ENCODE data around the gene DCX. TPM values are rescaled to one million over a fixed set of nuclear protein-coding genes. Genes with fewer than 3 reads are reported as not detected.

The DCX gene
- total and polyA plus RNA-seq, 2 of the 4 experiments (the other 2 are of a cell fraction): not detected

- no peaks in the 10 kb centered on the region for H3K4me1 ChIP-seq (ENCODE audit: control insufficient read depth, insufficient read depth, low read length)
- no peaks in the 10 kb centered on the region for H3K9me1 ChIP-seq (ENCODE audit: insufficient read depth, low read length)
- no peak overlapping the region for H2AK9ac ChIP-seq (replicated peaks; ENCODE audit: low read depth, low read length, poor library complexity)
- no peaks in the 10 kb centered on the region for H3K36me3 ChIP-seq (ENCODE audit: control insufficient read depth, insufficient read depth, low read length)
- no peak overlapping the region for H3K14ac ChIP-seq (replicated peaks; ENCODE audit: low read depth, low read length)
- H3K9ac ChIP-seq (ENCODE audit: low read depth, low read length): no peak overlapping the region
- H2BK15ac ChIP-seq (ENCODE audit: low read depth, low read length): no peak overlapping the region
- no peak overlapping the region for H2AK5ac ChIP-seq (ENCODE audit: low read depth, low read length)
- H4K91ac ChIP-seq (ENCODE audit: insufficient read depth, low read depth, low read length): no peak overlapping the region
- H4K8ac ChIP-seq (ENCODE audit: low read depth in 2 of 2, low read length in 2 of 2): no peak overlapping the region
- no peak overlapping the region for H2BK20ac ChIP-seq (ENCODE audit: low read depth, low read length)
- no peak overlapping the region for H2BK120ac ChIP-seq (ENCODE audit: low read depth, low read length)
- intact Hi-C loops (cut with micrococcal nuclease) (no loop called here), in situ Hi-C loops (cut with MboI; ENCODE audit: low sequenced_read_pairs) (no loop called here), dilution Hi-C loops (cut with HindIII; ENCODE audit: low sequenced_read_pairs, unreplicated experiment) (no loop called here)
- no peaks in the 10 kb centered on the region for H3K27me3 ChIP-seq (ENCODE audit: control insufficient read depth, insufficient read depth, low read length)
- no peak overlapping the region for H3K56ac ChIP-seq (ENCODE audit: extremely low read depth, insufficient read depth, low read length)
- no peak overlapping the region for H3K4me2 ChIP-seq (ENCODE audit: low read depth, low read length)
- H3K4me3 ChIP-seq (ENCODE audit: insufficient read depth, low read depth, low read length): no peak overlapping the region
- no peaks in the 10 kb centered on the region for H3K9me3 ChIP-seq (ENCODE audit: control insufficient read depth, insufficient read depth, low read length)
- ATAC-seq (ENCODE audit: low read depth): no peak
- no peak overlapping the region for H3K23ac ChIP-seq (ENCODE audit: low read depth, low read length)
- ChIA-PET CTCF (no interaction called here), POLR2A (ENCODE audit: unreplicated experiment) (no interaction called here)
- TF ChIP-seq ELK1 (IDR thresholded peaks at IDR 0.05; ENCODE audit: borderline replicate concordance, low read depth, low read length) (no peak), MAZ (IDR thresholded peaks at IDR 0.05; ENCODE audit: borderline replicate concordance, low read depth, low read length) (no peak), RCOR1 (IDR thresholded peaks at IDR 0.05; ENCODE audit: insufficient replicate concordance, low read length) (no peak), MAFK (IDR thresholded peaks at IDR 0.05; ENCODE audit: low read depth, low read length) (no peak), SMC3 (IDR thresholded peaks at IDR 0.05; ENCODE audit: low read depth, low read length) (no peak), RFX5 (IDR thresholded peaks at IDR 0.05; ENCODE audit: low read depth, low read length) (no peak), MXI1 (IDR thresholded peaks at IDR 0.05; ENCODE audit: borderline replicate concordance, low read depth, low read length) (no peak), CEBPB (IDR thresholded peaks at IDR 0.05; ENCODE audit: low read depth, low read length) (no peak), CHD1 (IDR thresholded peaks at IDR 0.05; ENCODE audit: low read depth, low read length) (no peak), POLR2A (IDR thresholded peaks at IDR 0.05; ENCODE audit: low read depth, low read length) (no peak)
- TF ChIP-seq, protein P1, sequence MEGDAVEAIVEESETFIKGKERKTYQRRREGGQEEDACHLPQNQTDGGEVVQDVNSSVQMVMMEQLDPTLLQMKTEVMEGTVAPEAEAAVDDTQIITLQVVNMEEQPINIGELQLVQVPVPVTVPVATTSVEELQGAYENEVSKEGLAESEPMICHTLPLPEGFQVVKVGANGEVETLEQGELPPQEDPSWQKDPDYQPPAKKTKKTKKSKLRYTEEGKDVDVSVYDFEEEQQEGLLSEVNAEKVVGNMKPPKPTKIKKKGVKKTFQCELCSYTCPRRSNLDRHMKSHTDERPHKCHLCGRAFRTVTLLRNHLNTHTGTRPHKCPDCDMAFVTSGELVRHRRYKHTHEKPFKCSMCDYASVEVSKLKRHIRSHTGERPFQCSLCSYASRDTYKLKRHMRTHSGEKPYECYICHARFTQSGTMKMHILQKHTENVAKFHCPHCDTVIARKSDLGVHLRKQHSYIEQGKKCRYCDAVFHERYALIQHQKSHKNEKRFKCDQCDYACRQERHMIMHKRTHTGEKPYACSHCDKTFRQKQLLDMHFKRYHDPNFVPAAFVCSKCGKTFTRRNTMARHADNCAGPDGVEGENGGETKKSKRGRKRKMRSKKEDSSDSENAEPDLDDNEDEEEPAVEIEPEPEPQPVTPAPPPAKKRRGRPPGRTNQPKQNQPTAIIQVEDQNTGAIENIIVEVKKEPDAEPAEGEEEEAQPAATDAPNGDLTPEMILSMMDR (conservative IDR thresholded peaks at IDR 0.05; ENCODE audit: low read depth, low read length): no peak
- TF ChIP-seq, protein P2, sequence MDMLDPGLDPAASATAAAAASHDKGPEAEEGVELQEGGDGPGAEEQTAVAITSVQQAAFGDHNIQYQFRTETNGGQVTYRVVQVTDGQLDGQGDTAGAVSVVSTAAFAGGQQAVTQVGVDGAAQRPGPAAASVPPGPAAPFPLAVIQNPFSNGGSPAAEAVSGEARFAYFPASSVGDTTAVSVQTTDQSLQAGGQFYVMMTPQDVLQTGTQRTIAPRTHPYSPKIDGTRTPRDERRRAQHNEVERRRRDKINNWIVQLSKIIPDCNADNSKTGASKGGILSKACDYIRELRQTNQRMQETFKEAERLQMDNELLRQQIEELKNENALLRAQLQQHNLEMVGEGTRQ (IDR thresholded peaks at IDR 0.05; ENCODE audit: low read depth, low read length): no peak
- H3K18ac ChIP-seq (ENCODE audit: low read depth, low read length): no peak overlapping the region
- no peak for DNase-seq
- BruUV-seq (replicated peaks): no TSS peak
- H4K20me1 ChIP-seq (ENCODE audit: insufficient read depth, low read length): no peaks in the 10 kb centered on the region
- no peak overlapping the region for H2AFZ ChIP-seq (replicated peaks; ENCODE audit: low read length, poor library complexity)
- no peak overlapping the region for H4K5ac ChIP-seq (ENCODE audit: low read depth, low read length)
- no CpG with 5 or more reads among the region's 3 CpGs for WGBS, 2 experiments (ENCODE audit: extremely low coverage in 2 of 2, insufficient read length in 1 of 2)
- H3K4ac ChIP-seq (ENCODE audit: low read depth, low read length): no peak overlapping the region
- no peak overlapping the region for H3K27ac ChIP-seq (ENCODE audit: insufficient read depth, low read length)
- no peaks in the 10 kb centered on the region for H3K79me1 ChIP-seq (ENCODE audit: low read depth in 1 of 2, low read length in 2 of 2)
- H2BK5ac ChIP-seq (ENCODE audit: low read depth, low read length, poor library complexity, severe bottlenecking): no peak overlapping the region
These were observed 51.2 kb downstream of the DCX start for GRCh38 chrX:111360839-111361238.

Data from IMR-90 (cell line).